Keratinocyte (primary cell): ENCODE results near the gene OLIG1. TPM values are rescaled to one million over a fixed set of nuclear protein-coding genes. Genes with fewer than 3 reads are reported as not detected.

Experiments used
- DNase-seq: peaks from one replicate; pipeline ENCODE4 v3.0.0-alpha.2; 2011; ENCODE audit warnings: low read depth, missing footprints, low spot score
- FAIRE-seq: peaks from 2 replicates; lab custom pipeline; 2011; peaks lifted over from hg19 to GRCh38; lab: Jason Lieb, UNC
- H2AFZ ChIP-seq: 2 replicates; pipeline ENCODE4 v1.6.0; 2012; ENCODE audit warnings: low read length, control low read depth, inconsistent platforms; ENCODE audit not compliant: control insufficient read depth
- H3K27ac ChIP-seq: 2 replicates; pipeline ENCODE4 v1.5.1; 2011; ENCODE audit warnings: low read length; ENCODE audit not compliant: control insufficient read depth, insufficient read depth
- H3K27me3 ChIP-seq: 3 replicates; pipeline ENCODE4 v1.6.0; 2011; ENCODE audit warnings: low read length; ENCODE audit not compliant: control insufficient read depth, insufficient read depth; ENCODE audit errors: extremely low read depth
- H3K36me3 ChIP-seq, 2 experiments: 2 replicates in 1 of 2; 3 replicates in 1 of 2; pipeline ENCODE4 v1.5.1; 2011; ENCODE audit warnings: low read length in 2 of 2, mild to moderate bottlenecking in 1 of 2; ENCODE audit not compliant: control insufficient read depth in 2 of 2, insufficient read depth in 2 of 2; ENCODE audit errors: extremely low read depth in 1 of 2
- H3K4me1 ChIP-seq: 3 replicates; pipeline ENCODE4 v1.5.1; 2011; ENCODE audit warnings: low read length; ENCODE audit not compliant: control insufficient read depth, insufficient read depth; ENCODE audit errors: extremely low read depth
- H3K4me2 ChIP-seq: 3 replicates; pipeline ENCODE4 v1.6.0; 2011; ENCODE audit warnings: low read depth, low read length; ENCODE audit not compliant: control insufficient read depth, insufficient read depth; ENCODE audit errors: extremely low read depth
- H3K4me3 ChIP-seq, 3 experiments: fragments of 200-600 bp in 1 of 3; sonication (generic) in 1 of 3; 2 replicates in 2 of 3; 3 replicates in 1 of 3; pipeline ENCODE4 v1.5.1; 2011 to 2016; ENCODE audit warnings: low read length in 3 of 3, mild to moderate bottlenecking in 3 of 3, control low read depth in 2 of 3, inconsistent platforms in 1 of 3, low read depth in 1 of 3, mixed read lengths in 1 of 3, mixed run types in 1 of 3, moderate library complexity in 1 of 3; ENCODE audit not compliant: control insufficient read depth in 2 of 3, insufficient read depth in 2 of 3; ENCODE audit errors: extremely low read depth in 1 of 3
- H3K79me2 ChIP-seq: 2 replicates; pipeline ENCODE4 v1.6.0; 2012; ENCODE audit warnings: low read length; ENCODE audit not compliant: control insufficient read depth, insufficient read depth
- H3K9ac ChIP-seq: 3 replicates; pipeline ENCODE4 v1.6.0; 2011; ENCODE audit warnings: low read length; ENCODE audit not compliant: control insufficient read depth, insufficient read depth; ENCODE audit errors: extremely low read depth
- H3K9me1 ChIP-seq: 3 replicates; pipeline ENCODE4 v1.6.0; 2011; ENCODE audit warnings: low read length; ENCODE audit not compliant: control insufficient read depth, insufficient read depth; ENCODE audit errors: extremely low read depth
- H3K9me3 ChIP-seq: 2 replicates; pipeline ENCODE4 v1.5.1; 2012; ENCODE audit warnings: low read depth, low read length; ENCODE audit not compliant: control insufficient read depth
- H4K20me1 ChIP-seq: 3 replicates; pipeline ENCODE4 v1.6.0; 2011; ENCODE audit warnings: low read length; ENCODE audit not compliant: control insufficient read depth, insufficient read depth; ENCODE audit errors: extremely low read depth
- EZH2 ChIP-seq: IDR thresholded peaks from one replicate; pipeline ENCODE4 v1.6.1; 2012; ENCODE audit warnings: inconsistent platforms, mild to moderate bottlenecking, low read length, moderate library complexity
- dilution Hi-C: fragments of 300-500 bp; cut with MboI; formaldehyde crosslinking; loops from one replicate; pipeline ENCODE4 v1.7.0; 2020; ENCODE audit warnings: low sequenced_read_pairs; ENCODE audit not compliant: extremely low pct_ligation_motif_present
- polyA plus RNA-seq, 5 experiments: library from polyadenylated mRNA; depleted of rRNA in 3 of 5; stranded (reverse) in 3 of 5; stranded (forward) in 1 of 5; unstranded in 1 of 5; fragments of >200 nt; gene quantifications; 1 replicate in 1 of 5; 2 replicates in 3 of 5; 3 replicates in 1 of 5; pipeline versions ENCODE4 v1.2.1 to v1.2.3, GENCODE V29; 2011 to 2012; ENCODE audit warnings: missing spikeins in 2 of 5, low read depth in 1 of 5, low replicate concordance in 1 of 5
- TF ChIP-seq, protein P1 (sequence below), 3 experiments: IDR thresholded peaks in 1 of 3; conservative IDR thresholded peaks in 1 of 3; optimal IDR thresholded peaks in 1 of 3; 2 replicates in 2 of 3; 3 replicates in 1 of 3; pipeline versions ENCODE3 to v1.5.1; 2011; ENCODE audit warnings: low read length in 3 of 3, mild to moderate bottlenecking in 3 of 3, moderate library complexity in 2 of 3, control low read depth in 1 of 3, inconsistent platforms in 1 of 3; ENCODE audit not compliant: insufficient read depth in 2 of 3; ENCODE audit errors: extremely low read depth in 1 of 3

The OLIG1 gene
- polyA plus RNA-seq, 1 donor (not counting 4 experiments of a cell fraction or from before 2014, with no cell fraction given), result not detected

DNA sequence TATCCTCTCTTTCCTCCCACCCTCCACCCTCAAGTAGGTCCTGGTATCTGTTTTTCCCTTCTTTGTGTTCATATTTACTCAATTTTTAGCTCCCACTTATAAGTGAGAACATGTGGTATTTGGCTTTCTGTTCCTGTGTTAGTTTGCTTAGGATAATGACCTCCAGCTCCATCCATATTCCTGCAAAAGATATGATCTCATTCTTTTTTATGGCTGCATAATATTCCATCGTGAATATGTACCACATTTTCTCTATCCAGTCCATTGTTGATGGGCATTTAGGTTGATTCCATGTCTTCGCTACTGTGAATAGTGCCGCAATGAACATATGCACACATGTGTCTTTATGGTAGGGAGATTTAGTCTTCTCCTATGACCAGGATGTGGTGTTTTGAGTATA is 29.7 kb upstream of the OLIG1 start:
- FAIRE-seq (no peak), DNase-seq (no peak)
- Histone ChIP-seq H3K9me3 (no peaks in the 10 kb centered on the region), H3K4me2 (no peak overlapping the region), H3K4me3 (no peak overlapping the region), H3K27ac (no peak overlapping the region), H3K79me2 (no peaks in the 10 kb centered on the region), H2AFZ (no peak overlapping the region), H3K9me1 (no peaks in the 10 kb centered on the region), H3K4me1 (peaks cover 8% of the 10 kb centered on the region), H3K27me3 (peaks cover 11% of the 10 kb centered on the region), H3K36me3 (no peaks in the 10 kb centered on the region), H4K20me1 (no peaks in the 10 kb centered on the region), H3K9ac (no peak overlapping the region)
- no peak for TF ChIP-seq EZH2
- TF ChIP-seq, protein P1, sequence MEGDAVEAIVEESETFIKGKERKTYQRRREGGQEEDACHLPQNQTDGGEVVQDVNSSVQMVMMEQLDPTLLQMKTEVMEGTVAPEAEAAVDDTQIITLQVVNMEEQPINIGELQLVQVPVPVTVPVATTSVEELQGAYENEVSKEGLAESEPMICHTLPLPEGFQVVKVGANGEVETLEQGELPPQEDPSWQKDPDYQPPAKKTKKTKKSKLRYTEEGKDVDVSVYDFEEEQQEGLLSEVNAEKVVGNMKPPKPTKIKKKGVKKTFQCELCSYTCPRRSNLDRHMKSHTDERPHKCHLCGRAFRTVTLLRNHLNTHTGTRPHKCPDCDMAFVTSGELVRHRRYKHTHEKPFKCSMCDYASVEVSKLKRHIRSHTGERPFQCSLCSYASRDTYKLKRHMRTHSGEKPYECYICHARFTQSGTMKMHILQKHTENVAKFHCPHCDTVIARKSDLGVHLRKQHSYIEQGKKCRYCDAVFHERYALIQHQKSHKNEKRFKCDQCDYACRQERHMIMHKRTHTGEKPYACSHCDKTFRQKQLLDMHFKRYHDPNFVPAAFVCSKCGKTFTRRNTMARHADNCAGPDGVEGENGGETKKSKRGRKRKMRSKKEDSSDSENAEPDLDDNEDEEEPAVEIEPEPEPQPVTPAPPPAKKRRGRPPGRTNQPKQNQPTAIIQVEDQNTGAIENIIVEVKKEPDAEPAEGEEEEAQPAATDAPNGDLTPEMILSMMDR (optimal IDR thresholded peaks at IDR 0.05 in 1 of 3, IDR thresholded peaks at IDR 0.05 in 1 of 3, conservative IDR thresholded peaks at IDR 0.05 in 1 of 3; ENCODE audit: extremely low read depth in 1 of 3, insufficient read depth in 2 of 3, low read length in 3 of 3), result no peak
- dilution Hi-C loops, result no loop called here

DNA sequence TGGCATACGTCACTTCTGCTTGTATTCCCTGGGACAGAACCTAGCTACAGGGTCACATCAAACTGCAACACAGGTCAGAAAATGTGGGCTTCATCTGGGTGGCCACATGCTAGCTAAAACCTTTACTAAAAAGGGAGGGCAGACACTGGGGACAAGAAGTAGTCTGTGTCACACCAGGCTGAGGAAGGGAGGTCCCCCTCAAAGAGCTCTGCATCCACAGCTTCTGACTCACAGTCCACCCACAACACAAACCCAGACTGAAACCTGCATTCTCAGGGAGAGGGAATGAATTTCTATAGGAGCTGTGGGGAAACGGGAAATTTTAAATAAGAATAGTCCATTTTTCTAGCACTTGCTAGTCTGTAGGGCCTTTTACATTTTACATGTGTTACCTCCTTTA is 28.0 kb upstream of the OLIG1 start:
- Histone ChIP-seq H3K36me3 (no peaks in the 10 kb centered on the region), H3K27ac (no peak overlapping the region), H3K9me1 (no peaks in the 10 kb centered on the region), H3K9ac (no peak overlapping the region), H3K79me2 (no peaks in the 10 kb centered on the region), H3K4me1 (peaks cover 8% of the 10 kb centered on the region), H3K4me3 (no peak overlapping the region), H3K27me3 (peaks cover 7% of the 10 kb centered on the region), H3K4me2 (no peak overlapping the region), H4K20me1 (no peaks in the 10 kb centered on the region), H3K9me3 (no peaks in the 10 kb centered on the region), H2AFZ (no peak overlapping the region)
- FAIRE-seq (no peak), DNase-seq (no peak)
- TF ChIP-seq, protein P1 (optimal IDR thresholded peaks at IDR 0.05 in 1 of 3, IDR thresholded peaks at IDR 0.05 in 1 of 3, conservative IDR thresholded peaks at IDR 0.05 in 1 of 3; ENCODE audit: extremely low read depth in 1 of 3, insufficient read depth in 2 of 3, low read length in 3 of 3), result no peak
- TF ChIP-seq EZH2, result no peak
- dilution Hi-C loops, result no loop called here
